ENCODE measurements around the gene NFATC3.

NFATC3 gene

GRCh38 chr16:68273896-68274295, 188.7 kb downstream of the NFATC3 start:
- TF ChIP-seq, protein P1, sequence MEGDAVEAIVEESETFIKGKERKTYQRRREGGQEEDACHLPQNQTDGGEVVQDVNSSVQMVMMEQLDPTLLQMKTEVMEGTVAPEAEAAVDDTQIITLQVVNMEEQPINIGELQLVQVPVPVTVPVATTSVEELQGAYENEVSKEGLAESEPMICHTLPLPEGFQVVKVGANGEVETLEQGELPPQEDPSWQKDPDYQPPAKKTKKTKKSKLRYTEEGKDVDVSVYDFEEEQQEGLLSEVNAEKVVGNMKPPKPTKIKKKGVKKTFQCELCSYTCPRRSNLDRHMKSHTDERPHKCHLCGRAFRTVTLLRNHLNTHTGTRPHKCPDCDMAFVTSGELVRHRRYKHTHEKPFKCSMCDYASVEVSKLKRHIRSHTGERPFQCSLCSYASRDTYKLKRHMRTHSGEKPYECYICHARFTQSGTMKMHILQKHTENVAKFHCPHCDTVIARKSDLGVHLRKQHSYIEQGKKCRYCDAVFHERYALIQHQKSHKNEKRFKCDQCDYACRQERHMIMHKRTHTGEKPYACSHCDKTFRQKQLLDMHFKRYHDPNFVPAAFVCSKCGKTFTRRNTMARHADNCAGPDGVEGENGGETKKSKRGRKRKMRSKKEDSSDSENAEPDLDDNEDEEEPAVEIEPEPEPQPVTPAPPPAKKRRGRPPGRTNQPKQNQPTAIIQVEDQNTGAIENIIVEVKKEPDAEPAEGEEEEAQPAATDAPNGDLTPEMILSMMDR (IDR thresholded peaks at IDR 0.05; ENCODE audit: low read length, missing control alignments): no peak
- H3K4me3 ChIP-seq (replicated peaks; ENCODE audit: low read depth, low read length): no peak overlapping the region
- DNase-seq (ENCODE audit: low read depth): no peak

DNA sequence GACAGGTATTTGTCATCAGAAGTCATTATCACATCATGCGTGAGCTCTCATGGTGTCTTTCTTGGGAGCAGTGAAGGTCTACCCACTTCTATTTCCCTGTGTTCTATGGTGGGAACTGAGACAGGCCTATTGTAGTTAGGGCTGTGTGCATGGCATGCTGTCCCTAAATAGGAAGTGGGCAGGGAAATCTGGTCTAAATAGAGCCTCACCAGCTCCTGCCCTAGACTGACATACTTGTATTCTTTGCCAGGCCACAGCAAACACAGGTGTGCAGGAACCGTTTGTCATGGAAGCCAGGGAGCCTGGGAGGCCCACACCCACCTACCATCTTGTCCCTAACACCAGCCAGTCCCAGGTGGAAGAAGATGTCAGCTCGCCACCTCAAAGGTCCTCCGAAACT, 189.3 kb downstream of the NFATC3 start:
- no peak overlapping the region for H3K4me3 ChIP-seq (replicated peaks; ENCODE audit: low read depth, low read length)
- DNase-seq (ENCODE audit: low read depth): no peak
- TF ChIP-seq, protein P1 (IDR thresholded peaks at IDR 0.05; ENCODE audit: low read length, missing control alignments): no peak

GRCh38 chr16:68275611-68276191, 190.5 kb downstream of the NFATC3 start:
- no peak overlapping the region for H3K4me3 ChIP-seq (replicated peaks; ENCODE audit: low read depth, low read length)
- DNase-seq (ENCODE audit: low read depth): no peak
- TF ChIP-seq, protein P1 (IDR thresholded peaks at IDR 0.05; ENCODE audit: low read length, missing control alignments): no peak

GRCh38 chr16:68276223-68276622, 191.1 kb downstream of the NFATC3 start:
- TF ChIP-seq, protein P1 (IDR thresholded peaks at IDR 0.05; ENCODE audit: low read length, missing control alignments): no peak
- no peak overlapping the region for H3K4me3 ChIP-seq (replicated peaks; ENCODE audit: low read depth, low read length)
- no peak for DNase-seq (ENCODE audit: low read depth)
